CD4-positive, alpha-beta T cell (primary cell): Measurements from ENCODE around the gene PSENEN. TPM values are rescaled to one million over a fixed set of nuclear protein-coding genes. Genes with fewer than 3 reads are reported as not detected.

ENCODE experiments used
- ATAC-seq: fragments of 200-7000 bp; cut with Tn5 transposase; one replicate; pipeline ENCODE4 v1.10.0; 2022; ENCODE audit warnings: mild to moderate bottlenecking; ENCODE audit not compliant: poor library complexity
- CTCF ChIA-PET: fragments of 350-600 bp; sonication (Branson Sonifier 250); formaldehyde crosslinking; loops from one replicate; lab custom pipeline; 2021; ENCODE audit warnings: antibody characterized with exemption, inconsistent platforms; lab: Charles Lee
- POLR2A ChIA-PET: fragments of 350-600 bp; sonication (Branson Sonifier 250); formaldehyde crosslinking; loops from one replicate; lab custom pipeline; 2021; ENCODE audit warnings: antibody characterized with exemption, inconsistent platforms; lab: Charles Lee
- DNase-seq, 14 experiments: peaks; one replicate each; pipeline ENCODE4 v3.0.0-alpha.2; 2013 to 2020; ENCODE audit warnings: mixed read lengths in 2 of 14
- H3K27ac ChIP-seq, 2 donors: one replicate each; pipeline versions ENCODE4 v1.5.1 to v1.7.0; 2013; ENCODE audit warnings: low read length in 2 of 2, low read depth in 1 of 2, mild to moderate bottlenecking in 1 of 2
- H3K27me3 ChIP-seq, 2 experiments: 1 replicate in 1 of 2; 2 replicates in 1 of 2; pipeline versions ENCODE4 v1.6.1 to v1.7.0; 2013; ENCODE audit warnings: low read length in 2 of 2, control low read depth in 1 of 2, mild to moderate bottlenecking in 1 of 2, moderate library complexity in 1 of 2; ENCODE audit not compliant: insufficient read depth in 2 of 2, control insufficient read depth in 1 of 2
- H3K36me3 ChIP-seq: one replicate; pipeline ENCODE4 v1.6.1; 2013; ENCODE audit warnings: low read length, control low read depth; ENCODE audit not compliant: insufficient read depth
- H3K4me1 ChIP-seq: one replicate; pipeline ENCODE4 v1.6.1; 2013; ENCODE audit warnings: low read length, control low read depth; ENCODE audit not compliant: insufficient read depth
- H3K4me3 ChIP-seq: one replicate; pipeline ENCODE4 v1.5.1; 2013; ENCODE audit warnings: mild to moderate bottlenecking, low read length, moderate library complexity
- H3K9me3 ChIP-seq, 2 experiments: 1 replicate in 1 of 2; 2 replicates in 1 of 2; pipeline versions ENCODE4 v1.6.1 to v1.7.0; 2013; ENCODE audit warnings: low read length in 2 of 2, mild to moderate bottlenecking in 2 of 2, control low read depth in 1 of 2, moderate library complexity in 1 of 2; ENCODE audit not compliant: control insufficient read depth in 1 of 2, insufficient read depth in 1 of 2
- H3K27ac Mint-ChIP-seq: one replicate; pipeline ENCODE4 v1.8.0; 2020; ENCODE audit warnings: mixed read lengths
- H3K27me3 Mint-ChIP-seq: one replicate; pipeline ENCODE4 v1.8.0; 2021; ENCODE audit warnings: mixed read lengths
- H3K36me3 Mint-ChIP-seq: one replicate; pipeline ENCODE4 v1.8.0; 2021; ENCODE audit warnings: low read depth, mixed read lengths
- H3K4me1 Mint-ChIP-seq: one replicate; pipeline ENCODE4 v1.8.0; 2021; ENCODE audit warnings: low read depth, mixed read lengths
- H3K4me3 Mint-ChIP-seq: one replicate; pipeline ENCODE4 v1.8.0; 2020; ENCODE audit warnings: mild to moderate bottlenecking, mixed read lengths
- H3K9me3 Mint-ChIP-seq: one replicate; pipeline ENCODE4 v1.8.0; 2020; ENCODE audit warnings: mixed read lengths
- intact Hi-C, 2 experiments: fragments of 100-400 bp; cut with DNase I in 1 of 2; cut with micrococcal nuclease in 1 of 2; formaldehyde crosslinking; loops; one replicate each; pipeline versions ENCODE4 v1.15.1 to v1.9.0; 2023 to 2025; cut with DNase I, micrococcal nuclease
- total RNA-seq, 174 experiments: library from RNA in 2 of 174; stranded (reverse) in 2 of 174; gene quantifications; one replicate each; pipeline ENCODE4 v1.2.3 and lab custom pipeline; 2021 to 2026
- TF ChIP-seq, protein P1 (sequence below): fragments of 200-600 bp; IDR thresholded peaks from one replicate; pipeline ENCODE4 v1.8.0; 2022; ENCODE audit warnings: antibody characterized with exemption, mild to moderate bottlenecking

Gene PSENEN
- total RNA-seq, 2 experiments from 2014 or later, result 7.3 to 9.4 TPM

DNA sequence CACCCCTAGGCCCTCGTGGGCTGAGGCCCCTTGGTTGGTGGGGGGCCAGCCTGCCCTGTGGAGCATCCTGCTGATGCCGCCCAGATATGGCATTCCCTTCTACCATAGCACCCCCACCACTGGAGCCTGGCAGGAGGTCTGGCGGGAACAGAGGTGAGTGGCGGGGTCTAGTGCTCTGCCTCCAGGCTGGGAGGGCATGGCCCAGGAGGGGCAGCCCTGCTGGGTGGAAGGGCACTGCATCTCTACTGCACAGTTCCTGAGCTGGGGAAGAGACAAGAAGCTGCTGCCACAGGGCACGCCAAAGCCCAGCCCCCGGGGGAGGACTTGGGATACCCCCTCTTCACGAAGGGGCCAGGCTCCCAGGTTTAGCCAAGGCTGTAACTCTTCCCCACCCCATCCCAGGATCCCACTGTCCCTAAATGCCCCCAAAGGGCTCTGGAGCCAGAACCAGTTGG is 30.1 kb upstream of the PSENEN start:
- H3K36me3 ChIP-seq, result peaks cover 9% of the 10 kb centered on the region
- H3K27ac Mint-ChIP-seq, result peak overlapping the region; percentile 89
- intact Hi-C loops, result loop anchor here (5.0 to 10.0 kb wide), 3 partner anchors 42 to 451 kb away; partner anchors contain the start of genes COX6B1 (in 1 of the 2), HSPB6 (in 1 of the 2), PROSER3 (in 1 of the 2) and USF2 (in 1 of the 2)
- H3K4me1 Mint-ChIP-seq, result peaks cover 77% of the 10 kb centered on the region
- DNase-seq (peak in 1 of 14 experiments; percentile 31), ATAC-seq (no peak)
- peaks cover 87% of the 10 kb centered on the region for H3K4me1 ChIP-seq
- ChIA-PET POLR2A (interaction anchor here (0.6 to 6.3 kb wide), 5 partner anchors 13 to 462 kb away, joined by 3 to 63 read pairs (median 3); partner anchors contain the start of gene U2AF1L4), CTCF (interaction anchor here (1.0 kb wide), 2 partner anchors 21 to 33 kb away, joined by 3 to 4 read pairs; partner anchors contain the start of gene LIN37)
- TF ChIP-seq, protein P1, sequence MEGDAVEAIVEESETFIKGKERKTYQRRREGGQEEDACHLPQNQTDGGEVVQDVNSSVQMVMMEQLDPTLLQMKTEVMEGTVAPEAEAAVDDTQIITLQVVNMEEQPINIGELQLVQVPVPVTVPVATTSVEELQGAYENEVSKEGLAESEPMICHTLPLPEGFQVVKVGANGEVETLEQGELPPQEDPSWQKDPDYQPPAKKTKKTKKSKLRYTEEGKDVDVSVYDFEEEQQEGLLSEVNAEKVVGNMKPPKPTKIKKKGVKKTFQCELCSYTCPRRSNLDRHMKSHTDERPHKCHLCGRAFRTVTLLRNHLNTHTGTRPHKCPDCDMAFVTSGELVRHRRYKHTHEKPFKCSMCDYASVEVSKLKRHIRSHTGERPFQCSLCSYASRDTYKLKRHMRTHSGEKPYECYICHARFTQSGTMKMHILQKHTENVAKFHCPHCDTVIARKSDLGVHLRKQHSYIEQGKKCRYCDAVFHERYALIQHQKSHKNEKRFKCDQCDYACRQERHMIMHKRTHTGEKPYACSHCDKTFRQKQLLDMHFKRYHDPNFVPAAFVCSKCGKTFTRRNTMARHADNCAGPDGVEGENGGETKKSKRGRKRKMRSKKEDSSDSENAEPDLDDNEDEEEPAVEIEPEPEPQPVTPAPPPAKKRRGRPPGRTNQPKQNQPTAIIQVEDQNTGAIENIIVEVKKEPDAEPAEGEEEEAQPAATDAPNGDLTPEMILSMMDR, result no peak
- H3K27me3 Mint-ChIP-seq, result no peaks in the 10 kb centered on the region
- no peaks in the 10 kb centered on the region for H3K9me3 ChIP-seq
- peak overlapping the region; percentile 96 for H3K4me3 ChIP-seq
- no peaks in the 10 kb centered on the region for H3K27me3 ChIP-seq
- H3K36me3 Mint-ChIP-seq, result peaks cover 20% of the 10 kb centered on the region
- H3K9me3 Mint-ChIP-seq, result no peaks in the 10 kb centered on the region
- H3K4me3 Mint-ChIP-seq, result peak overlapping the region; percentile 93
- H3K27ac ChIP-seq, result no peak overlapping the region

DNA sequence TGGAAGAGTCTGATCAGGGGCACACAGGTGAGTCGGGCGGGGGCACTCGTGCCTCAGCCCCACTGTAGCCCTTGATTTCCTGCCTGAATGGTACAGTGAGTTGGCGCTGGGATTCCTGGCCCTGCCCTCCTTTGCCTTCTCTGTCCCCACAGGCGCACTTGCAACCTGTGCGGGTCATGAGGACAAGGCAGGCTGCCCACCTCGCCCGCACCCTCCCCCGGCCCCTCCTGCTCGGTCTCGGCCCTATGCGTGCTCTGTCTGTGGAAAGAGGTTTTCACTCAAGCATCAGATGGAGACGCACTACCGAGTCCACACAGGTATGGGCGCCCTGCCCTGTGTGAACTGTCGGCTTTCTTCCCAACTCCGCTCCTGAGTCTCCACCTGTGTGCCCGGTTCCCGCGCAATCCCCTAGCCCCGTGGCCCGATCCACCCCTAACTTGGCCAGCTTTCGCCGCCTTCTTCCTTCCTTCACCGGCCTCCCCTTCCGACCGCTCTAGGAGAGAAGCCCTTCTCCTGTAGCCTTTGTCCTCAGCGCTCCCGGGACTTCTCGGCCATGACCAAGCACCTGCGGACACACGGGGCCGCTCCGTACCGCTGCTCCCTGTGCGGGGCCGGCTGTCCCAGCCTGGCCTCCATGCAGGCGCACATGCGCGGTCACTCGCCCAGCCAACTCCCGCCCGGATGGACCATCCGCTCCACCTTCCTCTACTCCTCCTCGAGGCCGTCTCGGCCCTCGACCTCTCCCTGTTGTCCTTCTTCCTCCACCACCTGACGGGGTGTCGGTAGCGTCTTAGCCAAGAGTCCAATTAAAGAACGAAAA is 29.3 kb upstream of the PSENEN start:
- Mint-ChIP-seq H3K36me3 (peaks cover 26% of the 10 kb centered on the region), H3K27ac (peak overlapping the region; percentile 89), H3K4me1 (peaks cover 70% of the 10 kb centered on the region), H3K4me3 (peak overlapping the region; percentile 93), H3K27me3 (no peaks in the 10 kb centered on the region), H3K9me3 (no peaks in the 10 kb centered on the region)
- Histone ChIP-seq H3K9me3 (no peaks in the 10 kb centered on the region), H3K4me1 (peaks cover 79% of the 10 kb centered on the region), H3K4me3 (peak overlapping the region; percentile 96), H3K27me3 (no peaks in the 10 kb centered on the region), H3K27ac (peak overlapping the region; percentile 73 to 76), H3K36me3 (peaks cover 15% of the 10 kb centered on the region)
- no peak for ATAC-seq
- DNase-seq, result peak in 3 of 14 experiments; percentile 24 to 54 (median 50)
- CTCF ChIA-PET, result interaction anchor here (0.6 to 1.0 kb wide), 4 partner anchors 22 to 214 kb away, joined by 3 to 4 read pairs (median 4); partner anchors contain the start of gene LIN37
- intact Hi-C loops, result loop anchor here (1.0 to 10.0 kb wide), 7 partner anchors 22 to 451 kb away; partner anchors contain the start of genes COX6B1 (in 1 of the 2), HSPB6 (in 1 of the 2), PROSER3 (in 1 of the 2) and PSENEN (in 1 of the 2)
- TF ChIP-seq, protein P1, result no peak
- POLR2A ChIA-PET, result interaction anchor here (0.6 to 6.3 kb wide), 4 partner anchors 14 to 461 kb away, joined by 3 to 63 read pairs (median 3); no protein-coding TSS in a partner anchor
